Aorta (tissue), 5 donors: Measurements from ENCODE around the gene GJC2. TPM values are rescaled to one million over a fixed set of nuclear protein-coding genes. Genes with fewer than 3 reads are reported as not detected.
A peak's percentile ranks its signal among the peaks of the same experiment; 100 is the strongest.

ENCODE experiments used
- ATAC-seq: fragments of 200-7000 bp; cut with Tn5 transposase; one replicate; pipeline ENCODE4 v1.9.1; 2022; ENCODE audit warnings: moderate library complexity; ENCODE audit not compliant: low FRiP score
- DNase-seq, 2 donors: peaks; one replicate each; pipeline ENCODE4 v3.0.0-alpha.2; 2020
- H3K27ac ChIP-seq, 2 donors: one replicate each; pipeline ENCODE4 v1.5.1; 2013; ENCODE audit warnings: low read length in 2 of 2, mild to moderate bottlenecking in 2 of 2, moderate library complexity in 2 of 2, control low read depth in 1 of 2, inconsistent platforms in 1 of 2, low read depth in 1 of 2
- H3K27me3 ChIP-seq, 2 donors: one replicate each; pipeline ENCODE4 v1.6.1; 2013; ENCODE audit warnings: control low read depth in 1 of 2, low read length in 1 of 2, mild to moderate bottlenecking in 1 of 2, moderate library complexity in 1 of 2; ENCODE audit not compliant: insufficient read depth in 2 of 2, control insufficient read depth in 1 of 2
- H3K36me3 ChIP-seq, 2 donors: one replicate each; pipeline ENCODE4 v1.6.1; 2013; ENCODE audit warnings: control low read depth in 1 of 2, low read length in 1 of 2, mild to moderate bottlenecking in 1 of 2; ENCODE audit not compliant: insufficient read depth in 2 of 2, control insufficient read depth in 1 of 2
- H3K4me1 ChIP-seq, 2 donors: one replicate each; pipeline ENCODE4 v1.6.1; 2013; ENCODE audit warnings: low read length in 2 of 2, control low read depth in 1 of 2, mild to moderate bottlenecking in 1 of 2, moderate library complexity in 1 of 2; ENCODE audit not compliant: insufficient read depth in 2 of 2, control insufficient read depth in 1 of 2
- H3K4me3 ChIP-seq, 2 donors: one replicate each; pipeline ENCODE4 v1.5.1; 2013; ENCODE audit warnings: low read length in 2 of 2, control low read depth in 1 of 2, mild to moderate bottlenecking in 1 of 2
- H3K9me3 ChIP-seq: one replicate; pipeline ENCODE4 v1.6.1; 2013; ENCODE audit warnings: mild to moderate bottlenecking, low read length; ENCODE audit not compliant: control insufficient read depth
- WGBS, 2 donors: extraction: QIAGEN DNeasy Blood & Tissue Kit; methylation state at CpG; one replicate each; pipeline ENCODE4 v1.1.7; 2013; 5-methylcytosine and 5-hydroxymethylcytosine counted together
- intact Hi-C, 2 donors: fragments of 100-400 bp; cut with DNase I; formaldehyde crosslinking; loops; one replicate each; pipeline versions ENCODE4 v1.14.2 to v1.15.0; 2022
- polyA plus RNA-seq, 2 donors: library from polyadenylated mRNA; stranded (reverse); fragments of 200-250 nt; gene quantifications; one replicate each; pipeline ENCODE4 v1.2.3, GENCODE V29; 2013
- total RNA-seq, 2 donors: library from RNA; stranded (reverse); fragmentation: NEBNext Ultra II Directional; extraction: Animal tissue kit (Norgen Biotek cat#: 25700); gene quantifications; one replicate each; pipeline ENCODE4 v1.2.1, GENCODE V29; 2021
- donor health status: healthy with polysubstance abuse.
- donor health status: Bipolar disorder and iron deficiency.
- donor health status: DM: no; HTN: no; CAD: no.
- donor health status: DM: no; HTN: no; CAD: no.
- donor health status: DM: yes; HTN: yes; CAD: no.

GJC2 gene
- total and polyA plus RNA-seq, 4 donors, result 0.50 to 4.5 (median 2.6) TPM

DNA sequence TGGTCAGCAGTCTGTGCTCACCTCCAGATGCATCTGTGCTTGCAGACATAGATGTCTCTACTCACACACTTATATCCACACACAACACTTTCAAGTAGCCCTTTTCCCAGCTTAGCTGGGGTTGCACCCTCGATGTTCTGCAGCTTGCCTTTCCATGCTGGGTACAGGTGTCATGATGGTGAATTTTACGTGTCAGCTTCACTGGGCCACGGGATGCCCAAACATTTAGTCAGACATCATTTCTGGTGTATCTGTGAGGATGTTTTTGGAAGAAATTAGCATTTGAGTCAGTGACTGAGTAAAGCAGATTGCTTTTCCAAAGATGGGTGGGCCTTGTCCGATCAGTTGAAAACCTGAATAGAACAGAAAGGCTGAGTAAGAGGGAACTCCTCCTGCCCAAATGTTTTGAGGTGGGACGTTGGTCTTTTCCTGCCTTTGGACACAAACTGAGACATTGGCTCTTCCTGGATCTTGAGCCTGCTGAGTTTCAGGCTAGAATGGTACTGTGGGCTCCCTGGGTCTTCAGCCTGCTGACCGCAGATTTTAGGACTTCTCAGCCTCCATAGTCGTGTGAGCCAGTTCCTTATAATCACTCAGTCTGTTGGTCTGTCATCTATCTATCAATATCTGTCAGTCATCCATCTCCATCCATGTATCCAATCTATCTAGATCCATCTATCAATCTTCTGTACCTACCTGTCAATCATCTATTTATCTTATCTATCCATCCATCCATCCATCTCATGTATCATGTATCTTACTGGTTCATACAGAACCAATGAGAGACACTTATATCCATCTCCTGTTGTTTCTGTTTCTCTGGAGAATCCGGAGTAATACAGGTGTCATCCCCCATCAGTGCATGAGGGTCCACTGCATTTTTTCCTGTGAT is 45.4 kb downstream of the GJC2 start:
- 86 to 96% methylated on average over 8 of the region's 8 CpGs for WGBS, 2 donors
- intact Hi-C loops, result no loop called here
- Histone ChIP-seq H3K4me3 (no peak overlapping the region), H3K27ac (no peak overlapping the region), H3K36me3 (no peaks in the 10 kb centered on the region), H3K27me3 (no peaks in the 10 kb centered on the region), H3K9me3 (peaks cover 2% of the 10 kb centered on the region), H3K4me1 (no peaks in the 10 kb centered on the region)
- ATAC-seq (no peak), DNase-seq (peak in 1 of 2 donors; percentile 26)

DNA sequence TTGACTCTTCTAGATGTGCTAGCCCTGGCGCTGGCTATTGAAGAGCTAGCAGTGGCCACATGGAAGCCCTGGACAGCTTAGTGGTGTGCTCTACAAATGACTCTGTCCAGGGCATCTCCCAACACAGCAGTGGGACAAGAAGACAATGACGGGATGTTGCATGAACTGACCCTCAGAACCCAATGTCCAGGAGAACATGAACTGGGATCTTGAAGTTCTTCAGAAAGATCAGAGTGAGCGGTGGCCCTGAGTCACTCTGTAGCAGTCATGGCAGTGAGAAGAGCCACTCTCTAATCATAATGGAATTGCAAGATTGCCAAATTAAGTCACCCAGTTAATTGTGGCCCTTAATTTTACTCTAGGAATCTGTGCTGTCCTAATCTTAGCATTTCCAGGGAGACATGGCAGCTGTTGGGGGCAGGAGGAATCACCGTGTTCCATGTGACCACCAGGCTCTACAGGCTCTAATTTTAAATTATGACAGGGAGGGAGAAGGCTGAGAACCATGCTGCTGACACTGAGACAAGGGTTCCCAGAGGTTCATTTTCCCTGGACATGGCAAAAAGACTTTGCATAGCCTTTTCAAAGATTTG is 47.9 kb downstream of the GJC2 start:
- no peaks in the 10 kb centered on the region for H3K27me3 ChIP-seq
- no peak overlapping the region for H3K27ac ChIP-seq
- no peak for DNase-seq
- intact Hi-C loops, result no loop called here
- H3K9me3 ChIP-seq, result peaks cover 2% of the 10 kb centered on the region
- WGBS, 2 donors, result 94 to 95% methylated on average over 4 of the region's 4 CpGs
- no peak overlapping the region for H3K4me3 ChIP-seq
- H3K4me1 ChIP-seq, result no peaks in the 10 kb centered on the region
- ATAC-seq, result no peak
- H3K36me3 ChIP-seq, result no peaks in the 10 kb centered on the region

DNA sequence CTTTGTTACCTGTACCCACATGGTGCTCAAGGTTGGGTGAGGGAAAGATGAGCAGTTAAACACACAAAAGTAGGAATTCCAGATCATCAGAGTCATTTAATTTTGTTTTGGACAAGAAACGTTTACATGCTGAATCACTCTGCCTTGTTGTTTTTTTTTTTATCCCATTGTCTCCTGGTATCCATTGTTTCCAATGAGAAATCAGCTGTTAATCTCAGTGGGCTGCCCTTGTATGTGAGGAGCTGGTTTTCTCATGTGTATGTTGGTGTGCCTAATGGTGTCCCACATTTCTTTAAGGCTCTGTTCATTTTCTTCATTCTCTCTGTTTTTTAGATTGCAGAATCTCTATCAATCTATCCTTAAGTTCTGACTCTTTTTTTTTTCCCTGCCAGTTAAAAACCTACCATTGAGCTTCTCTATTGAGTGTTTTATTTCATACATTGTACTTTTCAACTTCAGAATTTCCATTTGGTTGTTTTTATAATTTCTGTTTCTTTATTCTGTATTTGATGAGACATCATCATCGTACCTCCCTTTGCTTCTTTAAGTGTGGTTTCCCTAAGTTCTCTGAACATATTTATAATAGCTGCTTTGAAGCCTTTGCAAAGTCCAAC is 49.4 kb downstream of the GJC2 start:
- Histone ChIP-seq H3K4me1 (no peaks in the 10 kb centered on the region), H3K4me3 (no peak overlapping the region), H3K36me3 (no peaks in the 10 kb centered on the region), H3K27me3 (no peaks in the 10 kb centered on the region), H3K9me3 (peaks cover 2% of the 10 kb centered on the region), H3K27ac (no peak overlapping the region)
- ATAC-seq, result no peak
- intact Hi-C loops, result no loop called here
- DNase-seq, result no peak
- 73 to 76% methylated on average over 2 of the region's 2 CpGs for WGBS, 2 donors

DNA sequence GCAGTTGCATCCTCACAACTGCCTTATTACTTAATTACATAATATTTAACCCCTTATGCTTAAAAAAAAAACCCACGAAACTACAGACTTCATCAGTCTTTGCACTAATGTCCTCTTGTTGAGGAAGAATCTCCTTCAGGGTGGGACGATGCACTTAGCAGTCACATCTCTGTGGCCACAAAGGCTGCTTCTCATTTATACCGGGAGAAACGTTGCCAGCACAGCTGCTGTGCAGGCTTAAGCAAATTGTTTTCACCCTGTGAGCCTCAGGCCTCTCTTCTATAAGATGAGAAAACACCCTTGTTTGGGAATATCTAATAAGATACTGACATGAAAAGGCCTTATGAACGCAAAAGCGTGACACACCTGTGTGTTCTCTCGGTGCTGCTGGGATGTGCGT is 55.2 kb downstream of the GJC2 start:
- intact Hi-C loops, result no loop called here
- Histone ChIP-seq H3K9me3 (no peaks in the 10 kb centered on the region), H3K4me3 (no peak overlapping the region), H3K27ac (no peak overlapping the region), H3K27me3 (no peaks in the 10 kb centered on the region), H3K36me3 (no peaks in the 10 kb centered on the region), H3K4me1 (no peaks in the 10 kb centered on the region)
- DNase-seq (no peak), ATAC-seq (no peak)
- 71 to 78% methylated on average over 8 of the region's 8 CpGs for WGBS, 2 donors

DNA sequence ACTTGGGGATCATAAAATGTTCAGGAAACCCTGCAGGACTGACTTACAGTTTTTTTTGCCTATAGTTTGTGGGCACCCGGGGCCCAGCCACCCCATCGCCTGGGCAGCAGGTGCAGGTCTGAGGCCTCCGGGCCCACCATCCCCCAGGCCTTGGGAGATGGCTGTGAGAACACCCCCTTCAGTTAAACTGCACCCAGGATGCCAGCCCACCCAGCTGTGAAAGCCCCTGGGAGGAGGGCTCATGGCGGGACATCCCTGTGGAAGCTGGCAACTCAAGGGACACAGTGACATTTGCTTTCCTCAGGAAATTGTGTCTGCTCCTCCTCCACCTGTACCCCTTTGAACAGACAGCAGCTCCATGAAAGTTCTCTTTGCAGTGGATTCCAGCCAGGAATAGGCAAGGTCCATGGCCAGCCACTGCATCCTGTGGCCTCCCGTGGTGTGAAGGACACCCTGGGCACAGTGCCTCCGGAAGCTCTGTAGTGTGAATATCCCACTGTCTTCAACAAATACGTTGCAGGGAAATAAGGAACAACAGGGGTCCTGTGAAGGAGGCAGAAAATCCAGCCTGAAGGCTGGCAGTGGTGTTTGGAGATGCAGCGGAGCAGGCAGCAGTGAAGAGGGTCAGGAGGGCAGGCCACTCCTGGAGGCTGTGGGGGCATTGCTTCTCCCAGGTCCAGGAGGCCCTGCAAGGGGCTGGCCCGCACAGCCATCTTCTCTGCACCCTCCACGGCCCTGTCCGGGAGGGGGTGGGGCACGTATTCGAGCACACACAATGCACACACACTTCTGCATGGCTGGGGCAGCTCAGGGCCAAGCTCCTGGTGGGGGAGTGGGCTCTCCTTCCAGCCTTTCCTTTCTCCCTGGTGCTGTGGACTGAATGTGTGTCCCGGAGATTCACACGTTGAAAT is 56.1 kb downstream of the GJC2 start:
- H3K4me1 ChIP-seq, result no peaks in the 10 kb centered on the region
- no peak overlapping the region for H3K4me3 ChIP-seq
- H3K36me3 ChIP-seq, result no peaks in the 10 kb centered on the region
- DNase-seq, result peak in 1 of 2 donors; percentile 53
- 49 to 62% methylated on average over 15 of the region's 15 CpGs for WGBS, 2 donors
- intact Hi-C loops, result no loop called here
- no peaks in the 10 kb centered on the region for H3K9me3 ChIP-seq
- H3K27ac ChIP-seq, result no peak overlapping the region
- ATAC-seq, result no peak
- H3K27me3 ChIP-seq, result no peaks in the 10 kb centered on the region

DNA sequence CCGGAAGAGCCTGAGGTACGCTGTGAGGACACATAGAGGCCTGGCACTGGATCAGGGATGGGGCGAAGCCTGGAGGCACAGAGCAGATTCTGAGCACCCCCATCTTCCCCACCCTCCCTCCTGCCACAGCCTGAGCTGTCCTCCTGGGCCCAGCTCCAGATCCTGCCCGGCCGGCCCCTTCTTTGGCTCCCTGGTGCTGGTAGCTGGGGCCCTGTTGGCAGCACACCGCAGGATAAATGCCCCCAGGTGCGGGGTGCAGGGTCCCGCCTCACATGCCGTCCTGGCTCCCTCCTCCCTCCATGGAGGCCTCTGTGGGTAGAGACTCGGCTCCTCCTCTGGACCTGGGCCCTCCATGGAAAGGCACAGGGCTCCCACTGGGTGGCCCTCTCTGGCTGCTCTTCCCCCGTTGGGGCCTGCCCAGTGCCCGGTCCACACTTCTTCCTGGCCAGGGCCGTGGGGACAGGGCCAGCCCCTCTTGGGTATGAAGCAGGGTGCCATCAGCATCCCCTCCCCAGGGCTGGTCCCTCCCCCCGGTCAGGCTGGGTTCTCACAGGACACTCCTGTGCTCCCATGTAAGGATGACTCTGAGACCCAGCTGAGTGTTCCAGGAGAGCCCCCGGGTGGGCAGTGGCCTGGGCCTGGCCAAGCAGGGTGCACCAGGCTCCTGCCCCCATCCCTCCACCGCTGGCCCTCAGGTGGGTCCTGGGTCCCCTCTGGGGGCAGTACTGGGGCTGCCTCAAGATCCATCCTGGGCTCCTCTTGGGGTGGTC is 57.0 kb downstream of the GJC2 start:
- no peaks in the 10 kb centered on the region for H3K4me1 ChIP-seq
- H3K27me3 ChIP-seq, result no peaks in the 10 kb centered on the region
- H3K36me3 ChIP-seq, result no peaks in the 10 kb centered on the region
- ATAC-seq (peak; percentile 30), DNase-seq (peak in 1 of 2 donors; percentile 74)
- intact Hi-C loops, result no loop called here
- WGBS, 2 donors, result 54 to 63% methylated on average over 14 to 16 of the region's 16 CpGs
- H3K27ac ChIP-seq, result no peak overlapping the region
- H3K4me3 ChIP-seq, result no peak overlapping the region
- H3K9me3 ChIP-seq, result no peaks in the 10 kb centered on the region

DNA sequence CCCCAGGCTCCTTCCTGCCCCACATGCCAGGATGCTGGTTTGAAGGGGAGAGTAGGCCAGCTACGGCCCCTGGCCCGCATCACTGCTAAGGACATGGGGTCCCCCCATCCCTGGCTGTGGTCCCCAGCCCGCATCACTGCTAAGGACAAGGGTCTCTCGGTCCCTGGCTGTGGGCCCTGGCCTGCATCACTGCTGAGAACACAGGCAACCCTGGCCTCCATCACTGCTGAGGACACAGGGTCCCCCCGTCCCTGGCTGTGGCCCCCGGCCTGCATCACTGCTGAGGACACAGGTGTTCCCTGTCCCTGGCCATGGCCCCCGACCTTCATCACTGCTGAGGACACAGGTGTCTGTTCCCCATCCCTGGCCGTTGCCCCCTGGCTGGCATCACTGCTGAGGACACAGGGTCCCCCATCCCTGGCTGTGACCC is 57.7 kb downstream of the GJC2 start:
- no peak for ATAC-seq
- peak in 1 of 2 donors; percentile 72 for DNase-seq
- Histone ChIP-seq H3K27ac (no peak overlapping the region), H3K27me3 (no peaks in the 10 kb centered on the region), H3K4me1 (no peaks in the 10 kb centered on the region), H3K4me3 (no peak overlapping the region), H3K9me3 (no peaks in the 10 kb centered on the region), H3K36me3 (no peaks in the 10 kb centered on the region)
- intact Hi-C loops, result no loop called here
- WGBS, 2 donors, result 85 to 89% methylated on average over 8 of the region's 8 CpGs
